ENCODE results near the gene SLC25A21.

Gene SLC25A21

DNA sequence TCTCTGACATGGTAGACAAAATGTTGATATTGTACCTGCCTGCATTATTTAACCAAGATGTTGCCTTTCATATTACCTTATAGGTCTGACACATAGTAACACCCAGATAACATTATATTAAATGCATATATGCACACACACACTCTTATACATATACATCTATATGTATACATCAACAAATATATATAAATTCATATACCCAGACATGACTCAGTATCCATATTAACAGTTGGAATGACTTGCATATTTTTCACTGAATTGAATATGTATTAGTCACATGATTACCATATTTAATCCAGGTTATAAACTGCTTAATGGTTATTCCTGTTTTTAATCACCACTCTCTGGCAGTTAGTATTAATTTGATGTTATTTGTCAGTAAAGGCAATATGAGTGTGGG lies 425.5 kb downstream of the SLC25A21 start:
- TF ChIP-seq ZNF274 (IDR thresholded peaks at IDR 0.05; ENCODE audit: low read depth, low read length): no peak
- no peak overlapping the region for H3K4me3 ChIP-seq (ENCODE audit: low read length)

GRCh38 chr14:36741858-36742257 lies 430.5 kb downstream of the SLC25A21 start:
- TF ChIP-seq ZNF274 (IDR thresholded peaks at IDR 0.05; ENCODE audit: low read depth, low read length): no peak
- no peak overlapping the region for H3K4me3 ChIP-seq (ENCODE audit: low read length)

- H3K4me3 ChIP-seq (ENCODE audit: low read length): no peak overlapping the region
- TF ChIP-seq ZNF274 (IDR thresholded peaks at IDR 0.05; ENCODE audit: low read depth, low read length): no peak
Measured at GRCh38 chr14:36738269-36738668, 434.1 kb downstream of the SLC25A21 start.

- TF ChIP-seq ZNF274 (IDR thresholded peaks at IDR 0.05; ENCODE audit: low read depth, low read length): no peak
- H3K4me3 ChIP-seq (ENCODE audit: low read length): no peak overlapping the region
Measured at GRCh38 chr14:36726128-36726527, 446.3 kb downstream of the SLC25A21 start.

GRCh38 chr14:36724162-36724561 lies 448.2 kb downstream of the SLC25A21 start:
- no peak for TF ChIP-seq ZNF274 (IDR thresholded peaks at IDR 0.05; ENCODE audit: low read depth, low read length)

DNA sequence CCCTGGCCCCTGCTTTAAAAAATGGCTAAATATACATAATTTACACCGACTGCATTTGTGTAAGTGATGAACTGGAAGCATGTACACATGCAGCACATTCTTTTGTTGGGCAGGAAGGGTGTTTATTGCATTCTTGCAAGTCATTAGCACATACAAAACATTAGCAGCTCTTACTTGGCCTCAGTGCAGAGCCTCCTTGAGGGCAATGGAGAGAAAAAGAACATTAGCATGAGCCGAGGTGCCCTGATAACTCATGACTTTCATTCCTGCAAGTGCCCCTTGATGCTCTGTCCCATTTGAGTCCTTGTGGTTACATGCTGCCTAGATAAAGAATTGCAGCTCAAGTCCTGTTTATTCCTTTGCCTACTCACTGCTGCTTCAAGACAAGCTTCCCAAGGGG lies 448.9 kb downstream of the SLC25A21 start:
- no peak overlapping the region for H3K4me3 ChIP-seq (ENCODE audit: low read length)

More at GRCh38 chr14:36724162-36724561, 448.2 kb downstream of the SLC25A21 start:
- no peak overlapping the region for H3K4me3 ChIP-seq (ENCODE audit: low read length)

GRCh38 chr14:36721877-36722276 lies 450.5 kb downstream of the SLC25A21 start:
- TF ChIP-seq ZNF274 (IDR thresholded peaks at IDR 0.05; ENCODE audit: low read depth, low read length): no peak
- H3K4me3 ChIP-seq (ENCODE audit: low read length): no peak overlapping the region

More for the DNA sequence above, 448.9 kb downstream of the SLC25A21 start:
- no peak for TF ChIP-seq ZNF274 (IDR thresholded peaks at IDR 0.05; ENCODE audit: low read depth, low read length)

DNA sequence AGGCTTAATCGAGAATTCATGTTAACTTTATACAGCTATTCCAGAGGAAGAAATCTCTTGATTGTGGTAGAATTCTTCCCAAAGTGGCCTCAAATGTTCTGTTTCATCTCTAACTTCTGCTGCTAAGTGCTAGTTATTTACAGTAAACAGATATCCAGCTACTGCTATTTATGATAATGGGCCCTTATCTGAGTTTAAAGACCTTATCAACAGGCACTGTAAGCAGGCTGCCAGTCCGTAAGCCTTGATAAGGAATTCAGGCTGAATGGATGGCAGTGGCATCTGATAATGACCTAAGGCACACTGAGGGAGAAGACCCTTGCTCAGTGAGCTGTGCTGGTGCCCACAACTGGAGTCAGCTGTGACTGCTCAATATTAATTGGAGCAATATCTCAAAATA lies 451.7 kb downstream of the SLC25A21 start:
- no peak overlapping the region for H3K4me3 ChIP-seq (ENCODE audit: low read length)
- no peak for TF ChIP-seq ZNF274 (IDR thresholded peaks at IDR 0.05; ENCODE audit: low read depth, low read length)

GRCh38 chr14:36719823-36720222 lies 452.6 kb downstream of the SLC25A21 start:
- no peak overlapping the region for H3K4me3 ChIP-seq (ENCODE audit: low read length)
- TF ChIP-seq ZNF274 (IDR thresholded peaks at IDR 0.05; ENCODE audit: low read depth, low read length): no peak

DNA sequence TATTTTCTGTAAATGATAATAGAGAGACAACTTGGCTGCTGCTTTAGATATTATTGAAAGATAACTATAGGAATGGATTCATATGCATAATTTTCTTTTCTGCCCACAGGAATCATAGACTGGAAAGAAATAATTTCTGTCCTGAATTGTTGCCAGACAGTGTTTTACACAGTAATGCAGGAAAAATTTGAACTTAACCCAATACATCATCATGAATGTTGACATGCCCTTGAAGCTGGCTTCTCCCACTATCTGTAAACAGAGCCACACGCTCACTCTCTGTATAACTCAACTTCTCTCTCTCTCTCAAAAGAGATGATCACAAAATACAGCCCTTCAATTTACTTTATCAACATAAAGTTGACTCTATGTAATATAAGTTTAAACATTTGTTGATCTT lies 454.2 kb downstream of the SLC25A21 start:
- no peak overlapping the region for H3K4me3 ChIP-seq (ENCODE audit: low read length)
- TF ChIP-seq ZNF274 (IDR thresholded peaks at IDR 0.05; ENCODE audit: low read depth, low read length): no peak

DNA sequence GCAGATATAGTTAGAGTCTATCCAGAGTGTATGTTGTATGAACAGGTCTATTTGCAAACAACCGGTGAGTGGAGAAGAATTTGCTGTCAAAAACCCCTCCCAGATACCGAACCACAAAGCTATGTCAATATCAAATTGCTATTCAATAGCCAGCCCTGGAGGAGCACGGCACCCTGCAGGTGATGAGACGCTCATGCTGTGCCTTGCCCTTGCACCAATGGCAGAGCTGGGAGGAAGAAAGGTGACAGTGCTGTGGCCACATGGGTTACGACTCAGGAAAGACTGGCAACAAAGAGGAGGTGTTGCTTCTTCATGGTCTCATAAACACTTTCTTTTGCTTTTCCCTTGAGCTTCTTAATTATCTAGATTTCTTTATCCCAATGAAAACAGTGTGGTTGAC lies 455.0 kb downstream of the SLC25A21 start:
- H3K4me3 ChIP-seq (ENCODE audit: low read length): no peak overlapping the region
- TF ChIP-seq ZNF274 (IDR thresholded peaks at IDR 0.05; ENCODE audit: low read depth, low read length): no peak

GRCh38 chr14:36716614-36717184 lies 455.7 kb downstream of the SLC25A21 start:
- no peak for TF ChIP-seq ZNF274 (IDR thresholded peaks at IDR 0.05; ENCODE audit: low read depth, low read length)

GRCh38 chr14:36713960-36714703 lies 458.3 kb downstream of the SLC25A21 start:
- TF ChIP-seq ZNF274 (IDR thresholded peaks at IDR 0.05; ENCODE audit: low read depth, low read length): no peak
- no peak overlapping the region for H3K4me3 ChIP-seq (ENCODE audit: low read length)

More at GRCh38 chr14:36716614-36717184, 455.7 kb downstream of the SLC25A21 start:
- H3K4me3 ChIP-seq (ENCODE audit: low read length): no peak overlapping the region

DNA sequence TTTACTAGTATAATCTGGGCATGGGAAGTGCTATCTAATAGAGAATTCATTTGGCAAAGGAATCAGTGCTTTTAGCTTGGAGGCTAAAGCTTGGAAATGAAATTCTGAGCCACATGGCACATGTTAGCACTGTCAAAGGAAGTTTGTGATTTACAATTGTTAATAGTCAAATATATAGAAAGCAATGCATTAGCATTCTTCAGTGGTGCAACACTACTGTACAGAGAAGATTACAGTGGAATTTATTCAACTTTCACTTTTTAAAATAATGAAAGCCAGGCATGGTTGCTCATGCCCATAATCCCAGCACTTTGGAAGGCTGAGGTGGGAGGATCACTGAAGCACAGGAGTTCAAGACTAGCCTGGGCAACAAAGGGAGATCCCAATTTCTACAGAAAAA lies 464.8 kb downstream of the SLC25A21 start:
- no peak for TF ChIP-seq ZNF274 (IDR thresholded peaks at IDR 0.05; ENCODE audit: low read depth, low read length)
- H3K4me3 ChIP-seq (ENCODE audit: low read length): no peak overlapping the region

DNA sequence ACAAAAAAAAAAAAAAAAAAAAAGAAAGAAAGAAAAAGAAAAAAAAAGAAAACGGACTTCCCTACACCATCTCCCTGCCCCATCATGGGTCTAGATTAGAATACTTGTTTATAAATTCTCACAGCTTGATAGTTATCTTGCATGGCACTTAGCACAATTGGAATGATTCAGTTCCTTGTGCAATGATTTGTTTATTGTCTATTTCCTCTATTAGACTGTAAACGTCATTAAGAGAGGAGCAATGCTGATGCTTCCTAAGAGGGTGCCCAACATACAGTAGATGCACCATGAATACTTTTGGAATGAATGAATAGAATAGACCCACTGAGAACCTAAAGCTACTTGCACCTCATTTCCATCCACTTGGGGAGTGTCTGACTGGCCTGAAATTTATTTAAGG lies 469.9 kb downstream of the SLC25A21 start:
- H3K4me3 ChIP-seq (ENCODE audit: low read length): no peak overlapping the region
- TF ChIP-seq ZNF274 (IDR thresholded peaks at IDR 0.05; ENCODE audit: low read depth, low read length): no peak
